Heart left ventricle (tissue), 13 donors: Measurements from ENCODE around the gene CDON.

Experiments used
- POLR2A ChIP-seq, 2 donors: fragments of 450-650 bp; IDR thresholded peaks; one replicate each; pipeline ENCODE4 v1.6.1; 2017; ENCODE audit warnings: antibody characterized with exemption in 2 of 2, mild to moderate bottlenecking in 2 of 2, moderate library complexity in 2 of 2
- TF ChIP-seq, protein P1 (sequence below), 12 donors: fragments of 200-600 bp; sonication (generic) in 4 of 12; IDR thresholded peaks; one replicate each; pipeline versions ENCODE4 v1.5.0 to v1.8.0; 2018 to 2022; ENCODE audit warnings: antibody characterized with exemption in 12 of 12, mild to moderate bottlenecking in 5 of 12
- donor health status: ischemic (EF 13 %, LVEDD 7.1; RV severe dilation, severe dysfunction).
- donor health status: DM: no; HTN: yes; CAD: no.
- donor health status: DM: no; HTN: no; CAD: no.
- donor health status: ischemic (EF 25% LVEDD 6.9; RV normal size, moderate dysfunction).
- donor health status: ischemic (EF 25% LVEDD 5.7; RV mildly dilated, moderate dysfunction).
- donor health status: ischemic (EF 35%, LVEDD 5.7; RV mildly dilated, moderate dysfunction).
- donor health status: nonischemic (EF 11% LVEDD 7.7; RV severe dilation, severe dysfunction).
- donor health status: DM: yes; HTN: yes; CAD: no.
- donor health status: PGD.
- donor health status: ischemic (EF 29% LVEDD 5.4; RV normal size, mild dysfunction).
- donor health status: nonischemic (EF 23%, LVEDD 6.1; RV moderate dilation, normal function).

DNA sequence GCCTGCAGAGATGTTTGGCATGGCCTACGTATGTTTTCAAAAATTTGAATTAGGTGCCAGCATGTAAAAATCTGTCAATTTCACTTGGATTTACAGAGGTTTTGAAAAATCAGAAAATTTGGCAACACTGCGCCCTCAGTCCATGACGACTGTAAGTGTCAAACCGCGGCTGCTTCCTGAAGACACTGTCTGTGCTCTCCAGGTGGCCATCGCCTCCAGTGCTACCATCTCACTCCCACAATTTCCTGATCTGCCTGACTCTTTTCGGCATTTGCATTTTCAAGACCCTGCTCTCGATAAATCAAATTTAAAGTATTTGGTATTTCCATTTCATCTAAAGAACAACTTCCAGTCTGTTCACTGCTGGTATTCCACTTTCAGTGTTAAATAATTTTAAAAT lies 82.2 kb downstream of the CDON start:
- TF ChIP-seq, protein P1, sequence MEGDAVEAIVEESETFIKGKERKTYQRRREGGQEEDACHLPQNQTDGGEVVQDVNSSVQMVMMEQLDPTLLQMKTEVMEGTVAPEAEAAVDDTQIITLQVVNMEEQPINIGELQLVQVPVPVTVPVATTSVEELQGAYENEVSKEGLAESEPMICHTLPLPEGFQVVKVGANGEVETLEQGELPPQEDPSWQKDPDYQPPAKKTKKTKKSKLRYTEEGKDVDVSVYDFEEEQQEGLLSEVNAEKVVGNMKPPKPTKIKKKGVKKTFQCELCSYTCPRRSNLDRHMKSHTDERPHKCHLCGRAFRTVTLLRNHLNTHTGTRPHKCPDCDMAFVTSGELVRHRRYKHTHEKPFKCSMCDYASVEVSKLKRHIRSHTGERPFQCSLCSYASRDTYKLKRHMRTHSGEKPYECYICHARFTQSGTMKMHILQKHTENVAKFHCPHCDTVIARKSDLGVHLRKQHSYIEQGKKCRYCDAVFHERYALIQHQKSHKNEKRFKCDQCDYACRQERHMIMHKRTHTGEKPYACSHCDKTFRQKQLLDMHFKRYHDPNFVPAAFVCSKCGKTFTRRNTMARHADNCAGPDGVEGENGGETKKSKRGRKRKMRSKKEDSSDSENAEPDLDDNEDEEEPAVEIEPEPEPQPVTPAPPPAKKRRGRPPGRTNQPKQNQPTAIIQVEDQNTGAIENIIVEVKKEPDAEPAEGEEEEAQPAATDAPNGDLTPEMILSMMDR (IDR thresholded peaks at IDR 0.05): no peak
- TF ChIP-seq POLR2A (IDR thresholded peaks at IDR 0.05): no peak
